PFSK-1 (cell line): ENCODE data around the gene SHISAL2A.

Experiments
- FOXP2 ChIP-seq: optimal IDR thresholded peaks from 2 replicates; pipeline ENCODE3; 2011; ENCODE audit warnings: borderline replicate concordance, control low read depth, inconsistent platforms; ENCODE audit not compliant: insufficient read depth; ENCODE audit errors: extremely low read length, extremely low read depth
- POLR2AphosphoS5 ChIP-seq: IDR thresholded peaks from 2 replicates; pipeline ENCODE4 v1.6.1; 2012; ENCODE audit warnings: low read depth, mild to moderate bottlenecking, control low read depth, low read length, moderate library complexity
- SIN3A ChIP-seq: IDR thresholded peaks from 2 replicates; pipeline ENCODE4 v1.6.1; 2012; ENCODE audit warnings: mild to moderate bottlenecking, low read length, moderate library complexity, borderline replicate concordance; ENCODE audit not compliant: insufficient read depth
- TAF1 ChIP-seq: IDR thresholded peaks from 2 replicates; pipeline ENCODE4 v1.6.1; 2012; ENCODE audit warnings: low read length, control low read depth, borderline replicate concordance; ENCODE audit not compliant: insufficient read depth
- TF ChIP-seq, protein P1 (sequence below), 2 experiments: IDR thresholded peaks; 2 replicates each; pipeline versions ENCODE4 v1.6.1 to v1.8.0; 2011 to 2012; ENCODE audit warnings: low read depth in 2 of 2, low read length in 2 of 2, control low read depth in 1 of 2, inconsistent platforms in 1 of 2, mild to moderate bottlenecking in 1 of 2, moderate library complexity in 1 of 2; ENCODE audit not compliant: insufficient read depth in 1 of 2

SHISAL2A gene

DNA sequence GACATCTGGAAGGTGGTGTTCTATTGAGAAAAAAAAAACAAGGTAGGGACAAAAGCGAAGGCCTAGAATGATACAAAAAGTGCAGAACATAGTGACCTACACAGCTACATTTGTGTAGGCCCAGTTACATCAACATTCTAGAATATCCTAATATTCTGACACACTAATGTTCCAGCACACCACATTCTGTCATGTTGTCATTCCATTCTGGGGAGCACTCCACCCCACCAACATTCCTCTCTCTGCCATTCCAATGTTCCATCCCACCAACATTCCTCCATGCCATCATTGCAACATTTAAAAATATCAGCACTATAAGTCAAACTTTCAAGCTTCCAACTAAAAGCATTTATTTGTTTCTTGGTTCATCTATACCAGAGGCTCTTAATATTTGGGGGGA lies 36.7 kb downstream of the SHISAL2A start:
- TF ChIP-seq POLR2AphosphoS5: no peak
- no peak for TF ChIP-seq SIN3A
- TF ChIP-seq, protein P1, sequence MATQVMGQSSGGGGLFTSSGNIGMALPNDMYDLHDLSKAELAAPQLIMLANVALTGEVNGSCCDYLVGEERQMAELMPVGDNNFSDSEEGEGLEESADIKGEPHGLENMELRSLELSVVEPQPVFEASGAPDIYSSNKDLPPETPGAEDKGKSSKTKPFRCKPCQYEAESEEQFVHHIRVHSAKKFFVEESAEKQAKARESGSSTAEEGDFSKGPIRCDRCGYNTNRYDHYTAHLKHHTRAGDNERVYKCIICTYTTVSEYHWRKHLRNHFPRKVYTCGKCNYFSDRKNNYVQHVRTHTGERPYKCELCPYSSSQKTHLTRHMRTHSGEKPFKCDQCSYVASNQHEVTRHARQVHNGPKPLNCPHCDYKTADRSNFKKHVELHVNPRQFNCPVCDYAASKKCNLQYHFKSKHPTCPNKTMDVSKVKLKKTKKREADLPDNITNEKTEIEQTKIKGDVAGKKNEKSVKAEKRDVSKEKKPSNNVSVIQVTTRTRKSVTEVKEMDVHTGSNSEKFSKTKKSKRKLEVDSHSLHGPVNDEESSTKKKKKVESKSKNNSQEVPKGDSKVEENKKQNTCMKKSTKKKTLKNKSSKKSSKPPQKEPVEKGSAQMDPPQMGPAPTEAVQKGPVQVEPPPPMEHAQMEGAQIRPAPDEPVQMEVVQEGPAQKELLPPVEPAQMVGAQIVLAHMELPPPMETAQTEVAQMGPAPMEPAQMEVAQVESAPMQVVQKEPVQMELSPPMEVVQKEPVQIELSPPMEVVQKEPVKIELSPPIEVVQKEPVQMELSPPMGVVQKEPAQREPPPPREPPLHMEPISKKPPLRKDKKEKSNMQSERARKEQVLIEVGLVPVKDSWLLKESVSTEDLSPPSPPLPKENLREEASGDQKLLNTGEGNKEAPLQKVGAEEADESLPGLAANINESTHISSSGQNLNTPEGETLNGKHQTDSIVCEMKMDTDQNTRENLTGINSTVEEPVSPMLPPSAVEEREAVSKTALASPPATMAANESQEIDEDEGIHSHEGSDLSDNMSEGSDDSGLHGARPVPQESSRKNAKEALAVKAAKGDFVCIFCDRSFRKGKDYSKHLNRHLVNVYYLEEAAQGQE (IDR thresholded peaks at IDR 0.05; ENCODE audit: insufficient read depth in 1 of 2, low read depth in 2 of 2, low read length in 2 of 2): no peak
- no peak for TF ChIP-seq FOXP2
- no peak for TF ChIP-seq TAF1

DNA sequence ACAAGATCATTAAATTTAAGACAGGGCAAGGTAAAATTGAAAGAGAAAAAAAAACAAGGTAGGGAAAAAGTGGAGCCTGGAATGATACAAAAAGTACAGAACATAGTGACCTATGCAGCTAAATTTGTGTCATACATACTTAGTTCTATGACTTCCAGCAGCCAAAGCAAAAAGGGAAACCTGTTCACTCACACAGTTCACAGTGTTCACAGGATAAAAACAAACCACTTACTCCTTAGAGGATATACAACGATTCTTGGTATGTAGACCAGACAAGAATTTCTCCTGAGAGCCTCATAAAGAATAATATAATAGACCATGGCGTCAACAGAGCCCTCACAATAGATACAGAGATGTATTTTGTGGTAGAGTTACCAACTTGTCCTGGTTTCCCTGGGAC lies 37.6 kb downstream of the SHISAL2A start:
- no peak for TF ChIP-seq FOXP2
- no peak for TF ChIP-seq POLR2AphosphoS5
- TF ChIP-seq, protein P1 (IDR thresholded peaks at IDR 0.05; ENCODE audit: insufficient read depth in 1 of 2, low read depth in 2 of 2, low read length in 2 of 2): no peak
- no peak for TF ChIP-seq TAF1
- no peak for TF ChIP-seq SIN3A

DNA sequence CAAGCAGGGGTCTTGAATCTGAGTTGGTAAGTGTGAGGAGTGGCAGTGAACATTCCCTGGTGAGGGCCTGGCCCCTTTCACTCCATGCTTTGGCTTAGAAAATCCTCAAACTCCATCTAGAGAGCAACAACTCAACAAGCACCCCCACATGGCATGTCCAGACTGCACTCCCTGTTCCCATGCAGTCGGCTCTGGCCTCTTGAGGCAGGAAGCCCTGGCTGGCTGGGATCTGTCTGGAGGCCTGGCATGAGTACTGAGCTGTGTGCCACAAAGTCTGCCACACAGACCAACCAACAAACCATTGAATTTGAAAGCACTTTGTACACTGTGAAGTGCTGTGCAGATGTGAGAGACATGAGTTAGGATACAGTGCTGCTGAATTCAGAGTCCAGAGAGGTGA lies 40.0 kb downstream of the SHISAL2A start:
- TF ChIP-seq, protein P1 (IDR thresholded peaks at IDR 0.05; ENCODE audit: insufficient read depth in 1 of 2, low read depth in 2 of 2, low read length in 2 of 2): no peak
- TF ChIP-seq POLR2AphosphoS5 (no peak), FOXP2 (no peak), SIN3A (no peak), TAF1 (no peak)

DNA sequence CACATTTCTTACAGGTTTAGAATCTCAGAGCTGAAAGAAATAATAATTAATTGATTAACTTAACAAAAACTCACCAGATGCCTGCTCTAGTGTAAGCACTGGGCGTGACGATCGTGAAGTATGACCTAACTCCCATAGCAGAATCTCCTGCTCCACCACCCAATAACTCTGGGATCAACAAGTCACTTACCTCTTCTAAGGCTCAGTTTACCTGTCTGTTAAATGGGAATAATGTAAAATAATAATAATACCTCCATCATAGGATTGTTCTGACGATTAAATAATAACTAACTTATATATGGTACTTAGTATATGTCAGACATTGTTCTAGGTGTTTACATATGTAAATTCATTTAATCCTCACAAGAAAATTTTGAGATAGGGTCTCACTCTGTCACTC lies 40.5 kb downstream of the SHISAL2A start:
- TF ChIP-seq, protein P1 (IDR thresholded peaks at IDR 0.05; ENCODE audit: insufficient read depth in 1 of 2, low read depth in 2 of 2, low read length in 2 of 2): no peak
- TF ChIP-seq FOXP2: no peak
